ENCODE measurements around the gene PMM2.
A peak's percentile ranks its signal among the peaks of the same experiment; 100 is the strongest.
"Not testable (repeated sequence)": the region's sequence is repeated elsewhere in the genome, so short reads cannot be mapped to it uniquely, and the experiment has no call there.

PMM2 gene

GRCh38 chr16:8797364-8798173 lies at the start of gene PMM2, which contains the start of gene TMEM186:
Gene PMM2 (plus strand): TSS chr16:8797839. CDS start chr16:8797883, 44 bp downstream.
Gene TMEM186 (minus strand): TSS chr16:8797639. CDS start chr16:8797614, 25 bp downstream.
- DNase-seq (ENCODE audit: low read depth), result peak; percentile 94

GRCh38 chr16:8748944-8749343 lies 48.7 kb upstream of the PMM2 start:
- not testable (repeated sequence) for DNase-seq (ENCODE audit: low read depth)

- no peak for DNase-seq (ENCODE audit: low read depth)
Observed at GRCh38 chr16:8751481-8752311, 45.9 kb upstream of the PMM2 start.

- DNase-seq (ENCODE audit: low read depth), result no peak
Observed at GRCh38 chr16:8752706-8753105, 44.9 kb upstream of the PMM2 start.

- no peak for DNase-seq (ENCODE audit: low read depth)
Observed at GRCh38 chr16:8753416-8754054, 44.1 kb upstream of the PMM2 start.

- DNase-seq (ENCODE audit: low read depth), result no peak
Observed at GRCh38 chr16:8756755-8757154, 40.9 kb upstream of the PMM2 start.

GRCh38 chr16:8758022-8758421 lies 39.6 kb upstream of the PMM2 start:
- no peak for DNase-seq (ENCODE audit: low read depth)

- DNase-seq (ENCODE audit: low read depth), result no peak
Observed at GRCh38 chr16:8760021-8760420, 37.6 kb upstream of the PMM2 start.

- DNase-seq (ENCODE audit: low read depth), result no peak
Observed at GRCh38 chr16:8761078-8761477, 36.6 kb upstream of the PMM2 start.

- DNase-seq (ENCODE audit: low read depth), result no peak
Observed at GRCh38 chr16:8762254-8762653, 35.4 kb upstream of the PMM2 start.

- DNase-seq (ENCODE audit: low read depth), result no peak
Observed at GRCh38 chr16:8763083-8763482, 34.6 kb upstream of the PMM2 start.

- DNase-seq (ENCODE audit: low read depth), result no peak
Observed at GRCh38 chr16:8763899-8764298, 33.7 kb upstream of the PMM2 start.

- no peak for DNase-seq (ENCODE audit: low read depth)
Observed at GRCh38 chr16:8764525-8765250, 33.0 kb upstream of the PMM2 start.

GRCh38 chr16:8767176-8767575 lies 30.5 kb upstream of the PMM2 start:
- DNase-seq (ENCODE audit: low read depth), result no peak

GRCh38 chr16:8768283-8768682 lies 29.4 kb upstream of the PMM2 start:
- no peak for DNase-seq (ENCODE audit: low read depth)

- no peak for DNase-seq (ENCODE audit: low read depth)
Observed at GRCh38 chr16:8768692-8769091, 28.9 kb upstream of the PMM2 start.

GRCh38 chr16:8773537-8773936 lies 24.1 kb upstream of the PMM2 start:
- no peak for DNase-seq (ENCODE audit: low read depth)

GRCh38 chr16:8774208-8774607 lies 23.4 kb upstream of the PMM2 start:
- no peak for DNase-seq (ENCODE audit: low read depth)

- no peak for DNase-seq (ENCODE audit: low read depth)
Observed at GRCh38 chr16:8775359-8775758, 22.3 kb upstream of the PMM2 start.

GRCh38 chr16:8776129-8776584 lies 21.5 kb upstream of the PMM2 start:
- no peak for DNase-seq (ENCODE audit: low read depth)

GRCh38 chr16:8777217-8777616 lies 20.4 kb upstream of the PMM2 start:
- DNase-seq (ENCODE audit: low read depth), result no peak

GRCh38 chr16:8781797-8782196 lies 15.8 kb upstream of the PMM2 start:
- no peak for DNase-seq (ENCODE audit: low read depth)

Measured in stimulated activated CD8-positive, alpha-beta memory T cell treated with anti-CD3 and anti-CD28 coated beads, Interleukin-4, amount 100 ng/mL, for 24 hours (primary cell).